Body of pancreas (tissue), 4 donors: Measurements from ENCODE around the gene OR6C74.

Experiments
- POLR2A ChIP-seq, 3 donors: fragments of 450-650 bp; IDR thresholded peaks; one replicate each; pipeline ENCODE4 v1.6.1; 2016; ENCODE audit warnings: antibody characterized with exemption in 3 of 3, mild to moderate bottlenecking in 2 of 3
- TF ChIP-seq, protein P1 (sequence below), 7 experiments: fragments of 450-650 bp in 4 of 7; fragments of 200-600 bp in 3 of 7; sonication (generic) in 3 of 7; IDR thresholded peaks; one replicate each; pipeline ENCODE4 v1.5.1; 2016 to 2019; ENCODE audit warnings: antibody characterized with exemption in 7 of 7

DNA sequence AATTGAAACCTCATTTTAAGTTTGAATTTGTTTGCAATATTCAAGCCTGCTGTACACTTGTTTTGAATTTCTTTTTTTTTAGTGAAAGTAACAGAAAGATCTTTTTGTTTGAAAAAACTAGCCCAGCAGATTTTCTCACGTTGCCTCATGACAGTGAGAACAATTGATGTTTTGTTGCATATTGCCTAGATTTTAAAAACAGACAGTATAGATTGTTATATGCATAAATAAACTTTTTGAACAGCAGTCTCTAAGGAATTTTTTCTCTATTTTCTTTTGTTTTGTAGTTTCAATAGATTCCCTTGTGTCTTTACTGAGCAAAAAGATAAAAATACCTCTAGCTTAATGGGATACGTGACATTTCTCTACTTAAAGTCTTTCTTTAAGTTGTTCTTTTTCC lies 36.6 kb downstream of the OR6C74 start:
- TF ChIP-seq, protein P1, sequence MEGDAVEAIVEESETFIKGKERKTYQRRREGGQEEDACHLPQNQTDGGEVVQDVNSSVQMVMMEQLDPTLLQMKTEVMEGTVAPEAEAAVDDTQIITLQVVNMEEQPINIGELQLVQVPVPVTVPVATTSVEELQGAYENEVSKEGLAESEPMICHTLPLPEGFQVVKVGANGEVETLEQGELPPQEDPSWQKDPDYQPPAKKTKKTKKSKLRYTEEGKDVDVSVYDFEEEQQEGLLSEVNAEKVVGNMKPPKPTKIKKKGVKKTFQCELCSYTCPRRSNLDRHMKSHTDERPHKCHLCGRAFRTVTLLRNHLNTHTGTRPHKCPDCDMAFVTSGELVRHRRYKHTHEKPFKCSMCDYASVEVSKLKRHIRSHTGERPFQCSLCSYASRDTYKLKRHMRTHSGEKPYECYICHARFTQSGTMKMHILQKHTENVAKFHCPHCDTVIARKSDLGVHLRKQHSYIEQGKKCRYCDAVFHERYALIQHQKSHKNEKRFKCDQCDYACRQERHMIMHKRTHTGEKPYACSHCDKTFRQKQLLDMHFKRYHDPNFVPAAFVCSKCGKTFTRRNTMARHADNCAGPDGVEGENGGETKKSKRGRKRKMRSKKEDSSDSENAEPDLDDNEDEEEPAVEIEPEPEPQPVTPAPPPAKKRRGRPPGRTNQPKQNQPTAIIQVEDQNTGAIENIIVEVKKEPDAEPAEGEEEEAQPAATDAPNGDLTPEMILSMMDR (IDR thresholded peaks at IDR 0.05), result no peak
- TF ChIP-seq POLR2A (IDR thresholded peaks at IDR 0.05), result no peak
